HG03469 (cell line): ENCODE data around the gene DNAH9.
"Not testable (repeated sequence)": the region's sequence is repeated elsewhere in the genome, so short reads cannot be mapped to it uniquely, and the experiment has no call there.

ENCODE experiments used
- ATAC-seq: cut with Tn5 transposase; IDR thresholded peaks from one replicate; pipeline ENCODE4 v1.9.1; 2021; ENCODE audit warnings: mild to moderate bottlenecking, moderate library complexity, moderate number of reproducible peaks; ENCODE audit not compliant: unreplicated experiment

The DNAH9 gene

GRCh38 chr17:11900041-11900476 lies 301.8 kb downstream of the DNAH9 start:
- no peak for ATAC-seq

- no peak for ATAC-seq
Observed at GRCh38 chr17:11900655-11901054, 302.4 kb downstream of the DNAH9 start.

- no peak for ATAC-seq
Observed at GRCh38 chr17:11901931-11902330, 303.7 kb downstream of the DNAH9 start.

- ATAC-seq = no peak
Observed at GRCh38 chr17:11908711-11909146, 310.5 kb downstream of the DNAH9 start.

GRCh38 chr17:11909348-11909747 lies 311.1 kb downstream of the DNAH9 start:
- no peak for ATAC-seq

- no peak for ATAC-seq
Observed at GRCh38 chr17:11916091-11916490, 317.8 kb downstream of the DNAH9 start.

GRCh38 chr17:11917415-11917814 lies 319.1 kb downstream of the DNAH9 start:
- ATAC-seq = no peak

- no peak for ATAC-seq
Observed at GRCh38 chr17:11921296-11921695, 323.0 kb downstream of the DNAH9 start.

GRCh38 chr17:11922638-11923037 lies 324.4 kb downstream of the DNAH9 start:
- no peak for ATAC-seq

GRCh38 chr17:11924076-11924475 lies 325.8 kb downstream of the DNAH9 start:
- no peak for ATAC-seq

GRCh38 chr17:11925262-11926021 lies 327.2 kb downstream of the DNAH9 start:
- no peak for ATAC-seq

- no peak for ATAC-seq
Observed at GRCh38 chr17:11928436-11928835, 330.2 kb downstream of the DNAH9 start.

GRCh38 chr17:11932337-11932898 lies 334.1 kb downstream of the DNAH9 start:
- no peak for ATAC-seq

GRCh38 chr17:11935734-11936406 lies 337.6 kb downstream of the DNAH9 start:
- ATAC-seq = no peak

- ATAC-seq = no peak
Observed at GRCh38 chr17:11940904-11941303, 342.6 kb downstream of the DNAH9 start.

- ATAC-seq = not testable (repeated sequence)
Observed at GRCh38 chr17:11943086-11943485, 344.8 kb downstream of the DNAH9 start.

- ATAC-seq = no peak
Observed at GRCh38 chr17:11943759-11944347, 345.6 kb downstream of the DNAH9 start.

- no peak for ATAC-seq
Observed at GRCh38 chr17:11944587-11944986, 346.3 kb downstream of the DNAH9 start.

- ATAC-seq = no peak
Observed at GRCh38 chr17:11948789-11949188, 350.5 kb downstream of the DNAH9 start.

- not testable (repeated sequence) for ATAC-seq
Observed at GRCh38 chr17:11949571-11949970, 351.3 kb downstream of the DNAH9 start.

- ATAC-seq = no peak
Observed at GRCh38 chr17:11950771-11951519, 352.7 kb downstream of the DNAH9 start.
